ENCODE measurements around the gene PPIP5K2.

GRCh38 chr5:103174147-103174546, 54.0 kb downstream of the PPIP5K2 start:
- TF ChIP-seq CTCF (IDR thresholded peaks at IDR 0.05) (no peak), EZH2 (IDR thresholded peaks at IDR 0.05) (no peak)

All from neural progenitor cell (in vitro differentiated cells).